Measurements from ENCODE around the gene SIGLEC8.
"Not testable (repeated sequence)": the region's sequence is repeated elsewhere in the genome, so short reads cannot be mapped to it uniquely, and the experiment has no call there.

Gene SIGLEC8

DNA sequence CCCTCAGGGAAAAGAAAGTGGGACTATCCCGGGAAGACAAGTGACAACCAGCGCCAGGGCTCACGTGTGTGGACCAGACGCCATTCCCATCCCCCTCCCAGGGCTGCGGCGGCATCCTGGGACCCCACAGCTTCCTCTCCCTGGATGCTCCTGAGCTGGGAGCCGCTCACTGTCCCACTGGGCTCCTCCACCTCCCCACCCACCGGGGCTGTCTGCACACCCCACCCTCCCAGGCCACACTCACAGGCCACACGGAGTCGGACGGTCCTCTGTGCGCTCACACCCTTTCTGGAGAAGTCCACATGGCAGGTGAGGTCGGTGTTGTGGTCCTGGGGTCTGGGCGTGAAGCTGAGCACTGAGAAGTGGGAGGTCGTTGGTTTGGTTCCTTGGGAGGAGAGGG lies 41.8 kb downstream of the SIGLEC8 start:
- H3K4me3 ChIP-seq (ENCODE audit: low read length in 2 of 2); H3K9me3 ChIP-seq (replicated peaks in 1 of 2; ENCODE audit: control insufficient read depth in 2 of 2, insufficient read depth in 1 of 2, low read depth in 1 of 2, low read length in 2 of 2); H3K4ac ChIP-seq (ENCODE audit: low read length); H3K36me3 ChIP-seq (replicated peaks in 1 of 2; ENCODE audit: control insufficient read depth in 2 of 2, insufficient read depth in 2 of 2, low read length in 2 of 2); H2BK120ac ChIP-seq (ENCODE audit: low read depth, low read length); H3K18ac ChIP-seq (ENCODE audit: low read length); H4K8ac ChIP-seq (ENCODE audit: low read depth, low read length); H2AK5ac ChIP-seq (ENCODE audit: low read depth, low read length); H2BK15ac ChIP-seq (ENCODE audit: low read length); H3K27me3 ChIP-seq (ENCODE audit: control insufficient read depth in 3 of 3, insufficient read depth in 3 of 3, low read depth in 1 of 3, low read length in 3 of 3); H4K91ac ChIP-seq (ENCODE audit: low read depth, low read length, poor library complexity); H3K27ac ChIP-seq (replicated peaks; ENCODE audit: low read length); DNase-seq (ENCODE audit: low spot score); H3K4me2 ChIP-seq (ENCODE audit: insufficient read depth, low read length, poor library complexity, severe bottlenecking); H3K9ac ChIP-seq (ENCODE audit: low read depth, low read length, poor library complexity); H2AFZ ChIP-seq (ENCODE audit: low read length); H3K4me1 ChIP-seq (ENCODE audit: control insufficient read depth in 2 of 2, insufficient read depth in 1 of 2, low read depth in 1 of 2, low read length in 2 of 2); H3K14ac ChIP-seq (ENCODE audit: low read length); H3K79me1 ChIP-seq (ENCODE audit: low read depth, low read length); H2BK12ac ChIP-seq (ENCODE audit: low read length): not testable (repeated sequence)
- Histone ChIP-seq H3K23ac (ENCODE audit: low read depth, low read length, poor library complexity) (peak overlapping the region; percentile 73), H2BK5ac (ENCODE audit: low read length) (peak overlapping the region; percentile 39)
- no CpG with 5 or more reads among the region's 15 CpGs for WGBS, 2 donors (ENCODE audit: extremely low coverage in 2 of 2, insufficient read length in 2 of 2, insufficient replicate concordance in 1 of 2)

DNA sequence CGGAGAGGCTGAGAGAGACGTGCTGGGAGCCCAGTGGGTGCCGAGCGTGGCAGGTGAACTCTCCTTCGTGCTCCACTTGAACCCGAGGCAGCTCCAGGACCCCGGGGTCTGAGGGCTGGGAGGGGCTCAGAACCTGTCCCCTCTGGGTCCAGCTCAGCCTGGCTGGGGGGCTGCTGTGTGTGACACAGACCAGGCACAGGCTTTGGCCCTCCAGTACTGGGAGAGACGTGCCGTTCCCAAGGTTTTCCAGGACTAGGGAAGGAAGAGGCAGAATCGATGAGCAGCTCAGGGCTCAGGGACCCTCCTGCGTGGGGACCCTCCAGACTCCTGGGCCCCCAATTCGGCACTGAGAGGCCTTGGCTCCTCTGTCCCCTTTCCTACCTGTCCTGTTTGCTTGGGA lies 43.1 kb downstream of the SIGLEC8 start:
- Histone ChIP-seq H3K14ac (ENCODE audit: low read length) (no peak overlapping the region), H2BK5ac (ENCODE audit: low read length) (no peak overlapping the region), H3K9ac (ENCODE audit: low read depth, low read length, poor library complexity) (no peak overlapping the region), H2BK15ac (ENCODE audit: low read length) (no peak overlapping the region), H4K91ac (ENCODE audit: low read depth, low read length, poor library complexity) (no peak overlapping the region), H3K36me3 (replicated peaks in 1 of 2; ENCODE audit: control insufficient read depth in 2 of 2, insufficient read depth in 2 of 2, low read length in 2 of 2) (peaks cover 0 to 4% of the 10 kb centered on the region in 2 donors), H3K4me2 (ENCODE audit: insufficient read depth, low read length, poor library complexity, severe bottlenecking) (no peak overlapping the region), H3K27me3 (ENCODE audit: control insufficient read depth in 3 of 3, insufficient read depth in 3 of 3, low read depth in 1 of 3, low read length in 3 of 3) (no peaks in the 10 kb centered on the region), H3K4ac (ENCODE audit: low read length) (no peak overlapping the region), H3K4me1 (ENCODE audit: control insufficient read depth in 2 of 2, insufficient read depth in 1 of 2, low read depth in 1 of 2, low read length in 2 of 2) (no peaks in the 10 kb centered on the region), H3K79me1 (ENCODE audit: low read depth, low read length) (no peaks in the 10 kb centered on the region), H3K27ac (replicated peaks; ENCODE audit: low read length) (no peak overlapping the region), H3K23ac (ENCODE audit: low read depth, low read length, poor library complexity) (peak overlapping the region; percentile 55), H3K18ac (ENCODE audit: low read length) (no peak overlapping the region), H2AK5ac (ENCODE audit: low read depth, low read length) (no peak overlapping the region), H3K9me3 (replicated peaks in 1 of 2; ENCODE audit: control insufficient read depth in 2 of 2, insufficient read depth in 1 of 2, low read depth in 1 of 2, low read length in 2 of 2) (no peaks in the 10 kb centered on the region), H2BK12ac (ENCODE audit: low read length) (no peak overlapping the region), H3K4me3 (ENCODE audit: low read length in 2 of 2) (no peak overlapping the region), H4K8ac (ENCODE audit: low read depth, low read length) (no peak overlapping the region), H2AFZ (ENCODE audit: low read length) (no peak overlapping the region), H2BK120ac (ENCODE audit: low read depth, low read length) (no peak overlapping the region)
- WGBS, 2 donors (ENCODE audit: extremely low coverage in 2 of 2, insufficient read length in 2 of 2, insufficient replicate concordance in 1 of 2), result no CpG with 5 or more reads among the region's 12 CpGs
- DNase-seq (ENCODE audit: low spot score), result no peak

DNA sequence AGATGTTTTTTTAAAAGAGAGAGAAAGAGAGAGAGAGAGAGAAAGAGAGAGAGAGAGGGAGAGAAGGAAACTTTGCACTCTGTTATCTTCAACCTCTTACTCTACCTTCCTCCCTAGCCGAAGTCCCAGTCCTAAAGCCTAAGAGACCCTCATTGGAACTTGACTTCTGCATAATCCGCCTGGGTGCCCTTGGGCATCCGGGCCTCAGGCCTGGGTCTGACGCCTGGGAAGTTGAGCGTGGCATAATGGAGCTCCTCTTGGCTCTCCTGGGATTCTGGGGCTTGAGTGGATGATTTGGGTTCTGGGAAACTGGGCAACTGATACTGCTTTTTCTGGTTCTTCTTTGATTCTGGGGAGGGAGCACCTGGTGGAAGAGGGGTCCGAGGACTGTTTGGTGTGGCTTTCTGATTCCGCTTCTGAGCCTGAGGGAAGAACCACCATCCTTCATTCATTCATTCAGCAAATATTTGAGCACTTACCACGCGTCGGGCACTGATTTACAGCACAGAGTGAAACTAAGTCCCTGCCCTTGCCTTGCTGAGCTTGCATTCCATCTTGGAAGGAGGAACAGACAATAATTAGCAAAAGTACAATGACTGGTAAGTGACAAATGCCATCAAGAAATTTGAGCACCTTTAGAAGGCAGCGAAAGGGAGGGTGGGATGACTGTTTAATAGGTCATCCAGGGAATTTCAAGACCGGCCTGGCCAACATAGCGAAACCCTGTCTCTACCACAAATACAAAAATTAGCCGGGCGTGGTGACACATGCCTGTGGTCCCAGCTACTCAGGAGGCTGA lies 47.1 kb downstream of the SIGLEC8 start:
- Histone ChIP-seq H2AFZ (ENCODE audit: low read length) (no peak overlapping the region), H2BK15ac (ENCODE audit: low read length) (no peak overlapping the region), H3K4me1 (ENCODE audit: control insufficient read depth in 2 of 2, insufficient read depth in 1 of 2, low read depth in 1 of 2, low read length in 2 of 2) (peaks cover 0 to 4% of the 10 kb centered on the region in 2 donors), H3K36me3 (replicated peaks in 1 of 2; ENCODE audit: control insufficient read depth in 2 of 2, insufficient read depth in 2 of 2, low read length in 2 of 2) (peaks cover 0 to 4% of the 10 kb centered on the region in 2 donors), H3K23ac (ENCODE audit: low read depth, low read length, poor library complexity) (no peak overlapping the region), H2BK12ac (ENCODE audit: low read length) (no peak overlapping the region), H3K4me3 (ENCODE audit: low read length in 2 of 2) (no peak overlapping the region), H3K27me3 (ENCODE audit: control insufficient read depth in 3 of 3, insufficient read depth in 3 of 3, low read depth in 1 of 3, low read length in 3 of 3) (no peaks in the 10 kb centered on the region), H3K9ac (ENCODE audit: low read depth, low read length, poor library complexity) (no peak overlapping the region), H2AK5ac (ENCODE audit: low read depth, low read length) (no peak overlapping the region), H3K18ac (ENCODE audit: low read length) (no peak overlapping the region), H4K91ac (ENCODE audit: low read depth, low read length, poor library complexity) (no peak overlapping the region), H3K4ac (ENCODE audit: low read length) (no peak overlapping the region), H3K79me1 (ENCODE audit: low read depth, low read length) (no peaks in the 10 kb centered on the region), H3K4me2 (ENCODE audit: insufficient read depth, low read length, poor library complexity, severe bottlenecking) (no peak overlapping the region), H3K9me3 (replicated peaks in 1 of 2; ENCODE audit: control insufficient read depth in 2 of 2, insufficient read depth in 1 of 2, low read depth in 1 of 2, low read length in 2 of 2) (peaks cover 2 to 4% of the 10 kb centered on the region in 2 donors), H3K14ac (ENCODE audit: low read length) (no peak overlapping the region), H2BK120ac (ENCODE audit: low read depth, low read length) (no peak overlapping the region), H3K27ac (replicated peaks; ENCODE audit: low read length) (no peak overlapping the region), H2BK5ac (ENCODE audit: low read length) (no peak overlapping the region), H4K8ac (ENCODE audit: low read depth, low read length) (no peak overlapping the region)
- no CpG with 5 or more reads among the region's 15 CpGs for WGBS, 2 donors (ENCODE audit: extremely low coverage in 2 of 2, insufficient read length in 2 of 2, insufficient replicate concordance in 1 of 2)
- no peak for DNase-seq (ENCODE audit: low spot score)

DNA sequence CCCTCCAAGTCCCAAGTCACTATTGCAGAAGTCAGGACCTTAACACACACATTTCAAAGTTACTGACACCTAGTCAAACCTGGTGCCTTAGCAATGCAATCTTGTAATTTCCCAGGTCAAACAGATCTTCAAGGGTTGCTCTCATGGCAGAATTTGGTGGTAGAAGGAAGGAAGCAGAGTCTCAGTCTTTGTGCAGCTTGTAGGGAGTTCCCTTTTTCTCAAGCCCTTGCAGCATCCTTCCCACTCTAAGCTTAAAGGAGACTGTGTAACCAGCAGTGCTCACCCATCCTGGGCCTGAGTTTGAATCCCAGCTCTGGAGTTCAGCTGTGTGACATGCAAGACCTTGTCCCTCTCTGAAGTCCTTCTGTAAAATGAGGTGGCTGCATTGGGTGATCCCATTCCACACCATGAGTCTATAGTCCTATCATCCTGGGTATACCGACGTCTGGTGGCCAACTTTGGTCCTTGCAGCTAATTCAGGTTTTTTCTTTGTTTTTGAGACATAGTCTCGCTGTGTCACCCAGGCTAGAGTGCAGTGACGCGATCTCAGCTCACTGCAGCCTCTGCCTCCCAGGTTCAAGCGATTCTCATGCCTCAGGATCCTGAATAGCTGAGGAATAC lies 50.6 kb downstream of the SIGLEC8 start:
- Histone ChIP-seq H3K4me1 (ENCODE audit: control insufficient read depth in 2 of 2, insufficient read depth in 1 of 2, low read depth in 1 of 2, low read length in 2 of 2) (peaks cover 0 to 4% of the 10 kb centered on the region in 2 donors), H3K9ac (ENCODE audit: low read depth, low read length, poor library complexity) (no peak overlapping the region), H3K27ac (replicated peaks; ENCODE audit: low read length) (no peak overlapping the region), H4K91ac (ENCODE audit: low read depth, low read length, poor library complexity) (no peak overlapping the region), H3K4me3 (ENCODE audit: low read length in 2 of 2) (no peak overlapping the region), H2BK5ac (ENCODE audit: low read length) (no peak overlapping the region), H3K14ac (ENCODE audit: low read length) (no peak overlapping the region), H2BK12ac (ENCODE audit: low read length) (no peak overlapping the region), H3K23ac (ENCODE audit: low read depth, low read length, poor library complexity) (no peak overlapping the region), H3K36me3 (replicated peaks in 1 of 2; ENCODE audit: control insufficient read depth in 2 of 2, insufficient read depth in 2 of 2, low read length in 2 of 2) (peaks cover 5 to 10% of the 10 kb centered on the region in 2 donors), H3K4ac (ENCODE audit: low read length) (no peak overlapping the region), H4K8ac (ENCODE audit: low read depth, low read length) (no peak overlapping the region), H2AFZ (ENCODE audit: low read length) (no peak overlapping the region), H2BK15ac (ENCODE audit: low read length) (no peak overlapping the region), H2AK5ac (ENCODE audit: low read depth, low read length) (no peak overlapping the region), H3K27me3 (ENCODE audit: control insufficient read depth in 3 of 3, insufficient read depth in 3 of 3, low read depth in 1 of 3, low read length in 3 of 3) (no peaks in the 10 kb centered on the region), H3K79me1 (ENCODE audit: low read depth, low read length) (no peaks in the 10 kb centered on the region), H3K18ac (ENCODE audit: low read length) (no peak overlapping the region), H3K4me2 (ENCODE audit: insufficient read depth, low read length, poor library complexity, severe bottlenecking) (no peak overlapping the region), H2BK120ac (ENCODE audit: low read depth, low read length) (no peak overlapping the region), H3K9me3 (replicated peaks in 1 of 2; ENCODE audit: control insufficient read depth in 2 of 2, insufficient read depth in 1 of 2, low read depth in 1 of 2, low read length in 2 of 2) (peaks cover 10 to 27% of the 10 kb centered on the region in 2 donors)
- DNase-seq (ENCODE audit: low spot score), result no peak
- no CpG with 5 or more reads among the region's 6 CpGs for WGBS, 2 donors (ENCODE audit: extremely low coverage in 2 of 2, insufficient read length in 2 of 2, insufficient replicate concordance in 1 of 2)
